ENCODE data around the gene MACROD2. TPM values are rescaled to one million over a fixed set of nuclear protein-coding genes. Genes with fewer than 3 reads are reported as not detected.
"Not testable (repeated sequence)": the region's sequence is repeated elsewhere in the genome, so short reads cannot be mapped to it uniquely, and the experiment has no call there.

The MACROD2 gene
- polyA plus RNA-seq, 5 donors = 5.3 to 8.3 (median 8.1) TPM

GRCh38 chr20:15802020-15802419, 1806.7 kb downstream of the MACROD2 start:
- DNase-seq = no peak

GRCh38 chr20:15805154-15805553, 1809.8 kb downstream of the MACROD2 start:
- DNase-seq = no peak

- no peak for DNase-seq
Measured at GRCh38 chr20:15806105-15806504, 1810.8 kb downstream of the MACROD2 start.

GRCh38 chr20:15807271-15807670, 1812.0 kb downstream of the MACROD2 start:
- no peak for DNase-seq

GRCh38 chr20:15807771-15808170, 1812.5 kb downstream of the MACROD2 start:
- DNase-seq = not testable (repeated sequence)

- no peak for DNase-seq
Measured at GRCh38 chr20:15811951-15812350, 1816.6 kb downstream of the MACROD2 start.

GRCh38 chr20:15812696-15813095, 1817.4 kb downstream of the MACROD2 start:
- no peak for DNase-seq

GRCh38 chr20:15814360-15814759, 1819.0 kb downstream of the MACROD2 start:
- DNase-seq = no peak

- no peak for DNase-seq
Measured at GRCh38 chr20:15814911-15815310, 1819.6 kb downstream of the MACROD2 start.

- DNase-seq = no peak
Measured at GRCh38 chr20:15817351-15817750, 1822.0 kb downstream of the MACROD2 start.

- peak in 1 of 2 donors; percentile 1 for DNase-seq
Measured at GRCh38 chr20:15818651-15819071, 1823.3 kb downstream of the MACROD2 start.

- DNase-seq = no peak
Measured at GRCh38 chr20:15823718-15824117, 1828.4 kb downstream of the MACROD2 start.

GRCh38 chr20:15827628-15828027, 1832.3 kb downstream of the MACROD2 start:
- no peak for DNase-seq

- no peak for DNase-seq
Measured at GRCh38 chr20:15831201-15831600, 1835.9 kb downstream of the MACROD2 start.

- DNase-seq = no peak
Measured at GRCh38 chr20:15832512-15832911, 1837.2 kb downstream of the MACROD2 start.

GRCh38 chr20:15834857-15835256, 1839.5 kb downstream of the MACROD2 start:
- no peak for DNase-seq

- DNase-seq = no peak
Measured at GRCh38 chr20:15835811-15836210, 1840.5 kb downstream of the MACROD2 start.

- no peak for DNase-seq
Measured at GRCh38 chr20:15836634-15837033, 1841.3 kb downstream of the MACROD2 start.

- no peak for DNase-seq
Measured at GRCh38 chr20:15837563-15837962, 1842.2 kb downstream of the MACROD2 start.

- DNase-seq = no peak
Measured at GRCh38 chr20:15838466-15838865, 1843.2 kb downstream of the MACROD2 start.

GRCh38 chr20:15840636-15841301, 1845.5 kb downstream of the MACROD2 start:
- DNase-seq = no peak

GRCh38 chr20:15842872-15843271, 1847.6 kb downstream of the MACROD2 start:
- DNase-seq = no peak

- DNase-seq = no peak
Measured at GRCh38 chr20:15843777-15844176, 1848.5 kb downstream of the MACROD2 start.

GRCh38 chr20:15847196-15847784, 1852.0 kb downstream of the MACROD2 start:
- DNase-seq = no peak
